Skeletal muscle tissue (tissue), 4 donors: Measurements from ENCODE around the gene ELOA. TPM values are rescaled to one million over a fixed set of nuclear protein-coding genes. Genes with fewer than 3 reads are reported as not detected.
"Not testable (repeated sequence)": the region's sequence is repeated elsewhere in the genome, so short reads cannot be mapped to it uniquely, and the experiment has no call there.

ENCODE experiments used
- H3K27ac ChIP-seq: one replicate; pipeline ENCODE4 v1.7.0; 2013; ENCODE audit warnings: mild to moderate bottlenecking, low read depth, low read length, inconsistent platforms
- H3K27me3 ChIP-seq, 3 donors: one replicate each; pipeline ENCODE4 v1.7.0; 2013; ENCODE audit warnings: low read length in 3 of 3; ENCODE audit not compliant: control insufficient read depth in 3 of 3, insufficient read depth in 3 of 3
- H3K36me3 ChIP-seq, 3 donors: one replicate each; pipeline ENCODE4 v1.7.0; 2013; ENCODE audit warnings: low read length in 3 of 3; ENCODE audit not compliant: control insufficient read depth in 3 of 3, insufficient read depth in 3 of 3
- H3K4me1 ChIP-seq, 3 donors: one replicate each; pipeline ENCODE4 v1.7.0; 2013; ENCODE audit warnings: low read length in 3 of 3, mild to moderate bottlenecking in 3 of 3; ENCODE audit not compliant: control insufficient read depth in 3 of 3, insufficient read depth in 3 of 3
- H3K4me3 ChIP-seq, 3 donors: one replicate each; pipeline ENCODE4 v1.7.0; 2013; ENCODE audit warnings: low read length in 3 of 3
- H3K9ac ChIP-seq, 3 donors: one replicate each; pipeline ENCODE4 v1.7.0; 2013; ENCODE audit warnings: low read length in 3 of 3, mild to moderate bottlenecking in 3 of 3, moderate library complexity in 2 of 3, low read depth in 1 of 3
- H3K9me3 ChIP-seq, 3 donors: one replicate each; pipeline ENCODE4 v1.7.0; 2013; ENCODE audit warnings: low read length in 3 of 3; ENCODE audit not compliant: control insufficient read depth in 3 of 3
- total RNA-seq: library from RNA; depleted of rRNA; stranded (reverse); fragments of >200 nt; gene quantifications from one replicate; pipeline ENCODE4 v1.2.3, GENCODE V29; 2014
- donor health status: Osteomylitis.

The ELOA gene
- total RNA-seq, 1 donor from 2014 or later = 14.1 TPM

GRCh38 chr1:23779826-23780371 is 36.6 kb downstream of the ELOA start:
- Histone ChIP-seq H3K27ac (no peak overlapping the region), H3K36me3 (peaks cover 5 to 11% (median 8%) of the 10 kb centered on the region in 3 donors), H3K9me3 (no peaks in the 10 kb centered on the region), H3K4me1 (peaks cover 18 to 23% (median 20%) of the 10 kb centered on the region in 3 donors), H3K27me3 (no peaks in the 10 kb centered on the region), H3K4me3 (no peak overlapping the region), H3K9ac (peak overlapping the region in 1 of 3 donors; percentile 92)

DNA sequence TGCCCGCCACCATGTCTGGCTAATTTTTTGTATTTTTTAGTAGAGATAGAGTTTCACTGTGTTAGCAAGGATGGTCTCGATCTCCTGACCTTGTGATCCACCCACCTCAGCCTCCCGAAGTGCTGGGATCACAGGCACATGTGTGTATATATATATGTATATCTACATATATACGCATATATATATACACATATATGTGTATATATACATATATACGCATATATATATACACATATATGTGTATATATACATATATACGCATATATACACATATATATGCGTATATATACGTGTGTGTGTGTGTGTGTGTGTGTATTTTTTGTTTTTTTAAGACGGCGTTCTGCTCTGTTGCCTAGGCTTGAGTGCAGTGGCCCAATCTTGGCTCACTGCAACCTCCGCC is 39.9 kb downstream of the ELOA start:
- Histone ChIP-seq H3K4me1 (peaks cover 9 to 21% (median 19%) of the 10 kb centered on the region in 3 donors), H3K36me3 (peaks cover 22 to 33% (median 32%) of the 10 kb centered on the region in 3 donors)
- H3K4me3 ChIP-seq, H3K9me3 ChIP-seq, H3K27me3 ChIP-seq, H3K9ac ChIP-seq, H3K27ac ChIP-seq: not testable (repeated sequence)

GRCh38 chr1:23784846-23785245 is 41.6 kb downstream of the ELOA start:
- Histone ChIP-seq H3K27me3 (no peaks in the 10 kb centered on the region), H3K36me3 (peaks cover 24 to 36% (median 32%) of the 10 kb centered on the region in 3 donors), H3K9me3 (no peaks in the 10 kb centered on the region), H3K27ac (no peak overlapping the region), H3K9ac (no peak overlapping the region), H3K4me3 (no peak overlapping the region), H3K4me1 (peaks cover 0 to 8% (median 7%) of the 10 kb centered on the region in 3 donors)

DNA sequence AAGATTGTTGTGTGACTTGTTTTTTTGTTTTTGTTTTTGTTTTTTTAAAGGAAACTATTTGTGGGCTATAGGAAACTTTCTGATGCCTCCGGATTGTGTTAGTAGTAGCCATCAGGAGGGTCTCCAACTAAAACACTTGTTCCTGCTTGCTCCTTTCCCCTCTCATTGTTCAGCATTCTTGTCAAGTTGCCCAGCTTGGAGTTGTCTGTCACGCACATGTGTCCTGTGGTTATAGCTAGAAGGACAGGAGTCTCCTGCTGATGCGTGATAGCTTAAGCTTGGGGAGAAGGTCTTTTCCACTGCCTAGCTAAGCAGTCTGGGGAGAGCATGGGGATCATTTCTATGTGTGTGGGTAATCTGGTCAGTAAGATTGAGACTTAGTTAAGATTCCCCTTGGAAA is 44.4 kb downstream of the ELOA start:
- Histone ChIP-seq H3K36me3 (peaks cover 16 to 30% (median 29%) of the 10 kb centered on the region in 3 donors), H3K27ac (no peak overlapping the region), H3K9ac (no peak overlapping the region)

GRCh38 chr1:23788695-23789094 is 45.4 kb downstream of the ELOA start:
- Histone ChIP-seq H3K4me3 (no peak overlapping the region), H3K9ac (no peak overlapping the region), H3K27ac (no peak overlapping the region), H3K27me3 (no peaks in the 10 kb centered on the region), H3K9me3 (no peaks in the 10 kb centered on the region), H3K36me3 (peaks cover 18 to 34% (median 28%) of the 10 kb centered on the region in 3 donors), H3K4me1 (peaks cover 28 to 39% (median 35%) of the 10 kb centered on the region in 3 donors)

More for the DNA sequence above, 44.4 kb downstream of the ELOA start:
- peaks cover 21 to 30% (median 27%) of the 10 kb centered on the region in 3 donors for H3K4me1 ChIP-seq
- no peak overlapping the region for H3K4me3 ChIP-seq
- no peaks in the 10 kb centered on the region for H3K27me3 ChIP-seq
- no peaks in the 10 kb centered on the region for H3K9me3 ChIP-seq

DNA sequence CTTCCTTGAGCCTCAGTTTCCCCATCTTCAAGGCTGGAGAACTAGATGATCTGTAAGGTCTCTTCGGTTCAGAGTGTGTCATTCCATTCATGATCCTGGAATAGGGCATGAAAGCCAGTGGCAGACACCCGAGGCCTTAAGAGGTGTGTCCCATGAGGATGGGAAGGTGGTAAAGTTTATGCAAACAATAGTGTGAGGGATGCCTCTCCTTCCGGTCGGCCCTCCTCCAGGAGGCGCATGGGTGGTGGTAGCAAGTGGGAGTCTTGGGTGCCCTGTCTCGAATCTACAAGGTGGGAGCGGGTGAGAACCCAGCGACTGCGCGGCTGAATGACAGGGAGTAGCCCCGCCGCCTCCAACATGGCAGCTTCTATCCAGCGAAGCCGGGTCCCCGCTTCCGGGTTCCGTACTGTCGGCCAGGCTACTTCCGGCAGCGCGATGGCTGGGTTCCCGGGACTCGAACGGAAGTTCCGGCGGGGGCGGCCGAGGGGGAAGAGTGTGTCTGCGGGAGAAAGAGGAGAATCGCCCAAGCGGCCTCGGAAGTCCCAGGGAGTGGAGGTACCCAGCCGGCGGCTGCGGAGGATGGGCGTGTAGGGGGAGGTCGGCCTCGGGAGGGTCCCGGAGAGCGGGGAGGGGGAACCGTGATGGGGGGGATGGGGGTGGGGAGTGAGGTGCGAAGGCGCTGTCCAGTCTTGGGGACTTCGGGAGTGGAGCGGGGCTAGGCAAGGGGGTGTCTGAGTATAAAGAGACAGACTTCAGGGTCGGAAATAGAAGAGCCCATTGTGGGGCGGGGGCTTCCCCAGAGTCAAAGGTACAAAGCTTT is 47.6 kb downstream of the ELOA start, which contains the start of gene LYPLA2:
LYPLA2 (plus strand) TSS at position 450 of the 820 bp plus-strand sequence. CDS start 1,538 bp downstream, outside the sequence.
- no peaks in the 10 kb centered on the region for H3K9me3 ChIP-seq
- H3K27ac ChIP-seq = peak within 1 kb of the TSS; percentile 54
- H3K9ac ChIP-seq = peak within 1 kb of the TSS; percentile 88 to 91 (median 91)
- H3K4me1 ChIP-seq = peaks cover 28 to 39% (median 33%) of the 10 kb centered on the region in 3 donors
- no peaks in the 10 kb centered on the region for H3K27me3 ChIP-seq
- peaks cover 16 to 31% (median 22%) of the 10 kb centered on the region in 3 donors for H3K36me3 ChIP-seq
- peak within 1 kb of the TSS; percentile 92 to 95 (median 93) for H3K4me3 ChIP-seq

DNA sequence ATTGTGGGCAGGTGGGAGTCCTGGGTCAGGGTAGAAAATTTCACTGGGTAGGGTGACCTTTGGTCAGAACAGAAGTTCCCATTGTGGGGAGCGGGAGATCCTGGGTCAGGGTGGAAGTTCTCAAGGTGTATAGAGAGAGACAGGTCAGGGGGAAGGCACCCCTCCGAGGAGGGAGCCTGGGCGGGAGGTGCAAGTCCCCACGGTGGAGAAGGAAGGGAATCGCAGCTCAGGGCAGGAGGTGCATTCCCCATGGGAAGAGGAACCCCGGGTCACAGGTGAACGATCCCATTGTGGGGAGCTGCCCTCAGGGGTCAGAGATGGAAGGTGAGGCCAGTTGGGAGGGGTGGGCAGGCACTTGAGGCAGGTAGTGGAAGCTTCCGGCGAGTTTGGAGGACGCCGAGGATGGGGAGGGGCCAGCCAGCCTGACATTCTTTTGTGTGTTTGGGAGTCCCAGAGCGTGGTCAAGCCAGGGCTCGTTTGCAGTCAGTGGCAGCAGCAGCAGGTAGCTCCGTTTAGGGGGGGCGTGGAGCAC is 48.3 kb downstream of the ELOA start:
- Histone ChIP-seq H3K36me3 (peaks cover 17 to 28% (median 22%) of the 10 kb centered on the region in 3 donors), H3K27ac (peak overlapping the region; percentile 54), H3K27me3 (no peaks in the 10 kb centered on the region), H3K9me3 (no peaks in the 10 kb centered on the region), H3K4me1 (peaks cover 28 to 39% (median 33%) of the 10 kb centered on the region in 3 donors), H3K9ac (peak overlapping the region; percentile 88 to 91 (median 91)), H3K4me3 (peak overlapping the region; percentile 92 to 95 (median 93))

- H3K4me1 ChIP-seq = peaks cover 28 to 37% (median 32%) of the 10 kb centered on the region in 3 donors
- H3K27ac ChIP-seq = no peak overlapping the region
- peak overlapping the region; percentile 30 to 58 (median 35) for H3K4me3 ChIP-seq
- H3K9ac ChIP-seq = peak overlapping the region; percentile 16 to 70 (median 66)
- peaks cover 17 to 24% (median 20%) of the 10 kb centered on the region in 3 donors for H3K36me3 ChIP-seq
- H3K9me3 ChIP-seq = no peaks in the 10 kb centered on the region
- no peaks in the 10 kb centered on the region for H3K27me3 ChIP-seq
These were observed 49.1 kb downstream of the ELOA start for GRCh38 chr1:23792151-23792945.

DNA sequence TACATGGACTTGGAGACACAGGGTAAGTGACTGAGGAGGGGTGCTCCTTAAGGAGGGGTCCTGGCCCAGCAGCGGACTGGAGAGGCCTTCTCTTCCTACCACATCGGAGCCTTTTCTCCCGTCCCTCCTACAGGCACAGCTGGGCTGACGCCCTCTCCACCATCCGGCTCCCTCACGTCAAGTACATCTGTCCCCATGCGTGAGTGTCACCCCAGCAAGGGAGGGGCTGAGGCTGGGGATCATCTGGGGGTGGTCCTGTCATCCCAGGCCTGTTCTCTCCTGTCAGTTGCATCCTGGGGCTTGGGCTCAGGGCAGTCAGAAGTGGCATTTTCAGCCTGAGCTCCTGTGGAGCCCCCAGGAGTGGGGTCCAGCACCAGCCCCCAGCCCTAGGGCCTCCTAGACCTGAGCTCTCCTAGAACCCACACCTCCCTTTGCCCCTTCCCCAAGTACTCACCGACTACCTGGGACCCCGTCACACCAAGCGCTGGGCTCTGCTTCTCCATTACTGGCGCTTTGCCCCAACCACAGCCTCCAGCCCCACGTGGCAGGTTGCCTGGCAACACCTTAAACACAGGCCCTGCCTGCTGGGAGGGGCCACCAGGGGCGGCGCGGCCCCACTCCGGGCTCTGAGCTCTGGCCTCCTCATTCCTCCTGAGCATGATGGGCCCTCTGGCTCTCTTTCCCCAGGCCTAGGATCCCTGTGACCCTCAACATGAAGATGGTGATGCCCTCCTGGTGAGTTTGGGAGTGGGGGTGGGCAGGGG is 49.9 kb downstream of the ELOA start:
- Histone ChIP-seq H3K4me3 (no peak overlapping the region), H3K9me3 (no peaks in the 10 kb centered on the region), H3K9ac (peak overlapping the region in 2 of 3 donors; percentile 16 to 40), H3K36me3 (peaks cover 18 to 19% (median 19%) of the 10 kb centered on the region in 3 donors), H3K4me1 (peaks cover 28 to 37% (median 31%) of the 10 kb centered on the region in 3 donors), H3K27me3 (no peaks in the 10 kb centered on the region), H3K27ac (no peak overlapping the region)
